ENCODE results near the gene EPHA5. TPM values are rescaled to one million over a fixed set of nuclear protein-coding genes. Genes with fewer than 3 reads are reported as not detected.
A peak's percentile ranks its signal among the peaks of the same experiment; 100 is the strongest.

Gene EPHA5
- total RNA-seq, 1 donor from 2014 or later, result 1.6 TPM

GRCh38 chr4:65391382-65391781 is 278.9 kb downstream of the EPHA5 start:
- H3K9me3 Mint-ChIP-seq (ENCODE audit: low read depth), result peaks cover 6% of the 10 kb centered on the region

GRCh38 chr4:65386927-65387326 is 283.4 kb downstream of the EPHA5 start:
- Mint-ChIP-seq H3K36me3 (ENCODE audit: low read depth) (no peaks in the 10 kb centered on the region), H3K27ac (ENCODE audit: unreplicated experiment) (no peak overlapping the region), H3K4me1 (ENCODE audit: low read depth) (peaks cover 18% of the 10 kb centered on the region), H3K27me3 (ENCODE audit: low read depth) (no peaks in the 10 kb centered on the region), H3K4me3 (ENCODE audit: unreplicated experiment) (no peak overlapping the region), H3K9me3 (ENCODE audit: low read depth) (no peaks in the 10 kb centered on the region)
- no peak for DNase-seq (ENCODE audit: low spot score)
- no peak for TF ChIP-seq CTCF (IDR thresholded peaks at IDR 0.05)

More at GRCh38 chr4:65391382-65391781, 278.9 kb downstream of the EPHA5 start:
- Mint-ChIP-seq H3K36me3 (ENCODE audit: low read depth) (peaks cover 2% of the 10 kb centered on the region), H3K4me3 (ENCODE audit: unreplicated experiment) (no peak overlapping the region), H3K27ac (ENCODE audit: unreplicated experiment) (no peak overlapping the region), H3K4me1 (ENCODE audit: low read depth) (no peaks in the 10 kb centered on the region), H3K27me3 (ENCODE audit: low read depth) (no peaks in the 10 kb centered on the region)
- no peak for TF ChIP-seq CTCF (IDR thresholded peaks at IDR 0.05)
- no peak for DNase-seq (ENCODE audit: low spot score)

GRCh38 chr4:65383589-65384305 is 286.5 kb downstream of the EPHA5 start:
- Mint-ChIP-seq H3K27ac (ENCODE audit: unreplicated experiment) (peak overlapping the region; percentile 62), H3K4me1 (ENCODE audit: low read depth) (peaks cover 24% of the 10 kb centered on the region), H3K9me3 (ENCODE audit: low read depth) (no peaks in the 10 kb centered on the region), H3K36me3 (ENCODE audit: low read depth) (no peaks in the 10 kb centered on the region), H3K27me3 (ENCODE audit: low read depth) (no peaks in the 10 kb centered on the region), H3K4me3 (ENCODE audit: unreplicated experiment) (no peak overlapping the region)
- no peak for DNase-seq (ENCODE audit: low spot score)
- TF ChIP-seq CTCF (IDR thresholded peaks at IDR 0.05), result no peak

- peaks cover 24% of the 10 kb centered on the region for H3K4me1 Mint-ChIP-seq (ENCODE audit: low read depth)
- DNase-seq (ENCODE audit: low spot score), result no peak
- TF ChIP-seq CTCF (IDR thresholded peaks at IDR 0.05), result no peak
- H3K27me3 Mint-ChIP-seq (ENCODE audit: low read depth), result no peaks in the 10 kb centered on the region
- no peaks in the 10 kb centered on the region for H3K9me3 Mint-ChIP-seq (ENCODE audit: low read depth)
- no peak overlapping the region for H3K27ac Mint-ChIP-seq (ENCODE audit: unreplicated experiment)
- H3K4me3 Mint-ChIP-seq (ENCODE audit: unreplicated experiment), result no peak overlapping the region
- no peaks in the 10 kb centered on the region for H3K36me3 Mint-ChIP-seq (ENCODE audit: low read depth)
Measured at GRCh38 chr4:65381648-65382047, 288.6 kb downstream of the EPHA5 start.

- no peak overlapping the region for H3K27ac Mint-ChIP-seq (ENCODE audit: unreplicated experiment)
- H3K4me3 Mint-ChIP-seq (ENCODE audit: unreplicated experiment), result no peak overlapping the region
- peaks cover 3% of the 10 kb centered on the region for H3K27me3 Mint-ChIP-seq (ENCODE audit: low read depth)
- no peaks in the 10 kb centered on the region for H3K4me1 Mint-ChIP-seq (ENCODE audit: low read depth)
- H3K36me3 Mint-ChIP-seq (ENCODE audit: low read depth), result no peaks in the 10 kb centered on the region
- H3K9me3 Mint-ChIP-seq (ENCODE audit: low read depth), result no peaks in the 10 kb centered on the region
- no peak for DNase-seq (ENCODE audit: low spot score)
- no peak for TF ChIP-seq CTCF (IDR thresholded peaks at IDR 0.05)
Measured at GRCh38 chr4:65370709-65371108, 299.6 kb downstream of the EPHA5 start.
